HFFc6 (cell line): ENCODE results near the gene SPRED2. TPM values are rescaled to one million over a fixed set of nuclear protein-coding genes. Genes with fewer than 3 reads are reported as not detected.
A peak's percentile ranks its signal among the peaks of the same experiment; 100 is the strongest.

Source experiments
- DNase-seq: peaks from one replicate; pipeline ENCODE4 v3.0.0-alpha.2; 2018
- H3K27ac Mint-ChIP-seq: 2 replicates; pipeline ENCODE4 v1.8.0; 2020; ENCODE audit warnings: mild to moderate bottlenecking, mixed read lengths
- H3K27me3 Mint-ChIP-seq: 2 replicates; pipeline ENCODE4 v1.8.0; 2021; ENCODE audit warnings: mild to moderate bottlenecking, moderate library complexity, mixed read lengths; ENCODE audit not compliant: insufficient read depth
- H3K36me3 Mint-ChIP-seq: 2 replicates; pipeline ENCODE4 v1.8.0; 2021; ENCODE audit warnings: low read depth, mixed read lengths
- H3K4me1 Mint-ChIP-seq: 2 replicates; pipeline ENCODE4 v1.8.0; 2020; ENCODE audit warnings: low read depth, mixed read lengths
- H3K4me3 Mint-ChIP-seq: 2 replicates; pipeline ENCODE4 v1.8.0; 2020; ENCODE audit warnings: mild to moderate bottlenecking, moderate library complexity, mixed read lengths
- H3K9me3 Mint-ChIP-seq: 2 replicates; pipeline ENCODE4 v1.8.0; 2020; ENCODE audit warnings: mild to moderate bottlenecking, mixed read lengths
- total RNA-seq, 6 experiments: library from RNA; stranded (reverse); fragmentation: NEBNext Ultra II Directional; extraction: Animal tissue kit (Norgen Biotek cat#: 25700); gene quantifications; 2 replicates in 1 of 6; 3 replicates in 5 of 6; pipeline ENCODE4 v1.2.3, GENCODE V29; 2021
- TF ChIP-seq, protein P1 (sequence below): fragments of 200-600 bp; sonication (generic); IDR thresholded peaks from 2 replicates; pipeline ENCODE4 v1.5.0; 2021; ENCODE audit warnings: antibody characterized with exemption, mild to moderate bottlenecking

The SPRED2 gene
- total RNA-seq, 6 experiments from 2014 or later, result 28.7 to 38.5 (median 33.3) TPM

DNA sequence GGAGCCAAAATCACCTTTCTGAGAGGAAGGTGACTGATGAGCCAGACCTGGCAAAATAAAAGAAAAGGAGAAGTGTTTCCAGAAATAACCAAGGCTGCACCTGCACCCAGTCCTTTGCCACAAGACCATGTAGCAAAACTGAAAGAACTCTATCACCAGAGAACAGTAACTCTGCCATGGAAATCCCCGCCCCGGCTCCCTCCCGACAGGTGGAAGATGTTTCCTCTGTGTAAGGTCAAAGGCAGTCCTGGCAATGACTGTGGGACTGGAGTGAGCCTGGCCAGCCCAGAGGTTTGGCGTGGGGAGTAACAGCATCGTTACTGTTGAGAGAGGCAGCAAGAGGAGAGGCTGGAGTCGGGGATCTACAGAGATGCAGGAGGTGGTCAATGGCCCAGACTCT lies 42.3 kb downstream of the SPRED2 start:
- Mint-ChIP-seq H3K36me3 (no peaks in the 10 kb centered on the region), H3K27me3 (peaks cover 2% of the 10 kb centered on the region), H3K9me3 (no peaks in the 10 kb centered on the region), H3K4me3 (no peak overlapping the region), H3K27ac (no peak overlapping the region), H3K4me1 (peaks cover 83% of the 10 kb centered on the region)
- no peak for DNase-seq
- TF ChIP-seq, protein P1, sequence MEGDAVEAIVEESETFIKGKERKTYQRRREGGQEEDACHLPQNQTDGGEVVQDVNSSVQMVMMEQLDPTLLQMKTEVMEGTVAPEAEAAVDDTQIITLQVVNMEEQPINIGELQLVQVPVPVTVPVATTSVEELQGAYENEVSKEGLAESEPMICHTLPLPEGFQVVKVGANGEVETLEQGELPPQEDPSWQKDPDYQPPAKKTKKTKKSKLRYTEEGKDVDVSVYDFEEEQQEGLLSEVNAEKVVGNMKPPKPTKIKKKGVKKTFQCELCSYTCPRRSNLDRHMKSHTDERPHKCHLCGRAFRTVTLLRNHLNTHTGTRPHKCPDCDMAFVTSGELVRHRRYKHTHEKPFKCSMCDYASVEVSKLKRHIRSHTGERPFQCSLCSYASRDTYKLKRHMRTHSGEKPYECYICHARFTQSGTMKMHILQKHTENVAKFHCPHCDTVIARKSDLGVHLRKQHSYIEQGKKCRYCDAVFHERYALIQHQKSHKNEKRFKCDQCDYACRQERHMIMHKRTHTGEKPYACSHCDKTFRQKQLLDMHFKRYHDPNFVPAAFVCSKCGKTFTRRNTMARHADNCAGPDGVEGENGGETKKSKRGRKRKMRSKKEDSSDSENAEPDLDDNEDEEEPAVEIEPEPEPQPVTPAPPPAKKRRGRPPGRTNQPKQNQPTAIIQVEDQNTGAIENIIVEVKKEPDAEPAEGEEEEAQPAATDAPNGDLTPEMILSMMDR, result no peak

- Mint-ChIP-seq H3K27ac (no peak overlapping the region), H3K27me3 (peaks cover 2% of the 10 kb centered on the region), H3K9me3 (no peaks in the 10 kb centered on the region), H3K36me3 (no peaks in the 10 kb centered on the region), H3K4me3 (no peak overlapping the region), H3K4me1 (peaks cover 83% of the 10 kb centered on the region)
- no peak for DNase-seq
- TF ChIP-seq, protein P1, result no peak
Observed at GRCh38 chr2:65389476-65389875, 42.9 kb downstream of the SPRED2 start.

DNA sequence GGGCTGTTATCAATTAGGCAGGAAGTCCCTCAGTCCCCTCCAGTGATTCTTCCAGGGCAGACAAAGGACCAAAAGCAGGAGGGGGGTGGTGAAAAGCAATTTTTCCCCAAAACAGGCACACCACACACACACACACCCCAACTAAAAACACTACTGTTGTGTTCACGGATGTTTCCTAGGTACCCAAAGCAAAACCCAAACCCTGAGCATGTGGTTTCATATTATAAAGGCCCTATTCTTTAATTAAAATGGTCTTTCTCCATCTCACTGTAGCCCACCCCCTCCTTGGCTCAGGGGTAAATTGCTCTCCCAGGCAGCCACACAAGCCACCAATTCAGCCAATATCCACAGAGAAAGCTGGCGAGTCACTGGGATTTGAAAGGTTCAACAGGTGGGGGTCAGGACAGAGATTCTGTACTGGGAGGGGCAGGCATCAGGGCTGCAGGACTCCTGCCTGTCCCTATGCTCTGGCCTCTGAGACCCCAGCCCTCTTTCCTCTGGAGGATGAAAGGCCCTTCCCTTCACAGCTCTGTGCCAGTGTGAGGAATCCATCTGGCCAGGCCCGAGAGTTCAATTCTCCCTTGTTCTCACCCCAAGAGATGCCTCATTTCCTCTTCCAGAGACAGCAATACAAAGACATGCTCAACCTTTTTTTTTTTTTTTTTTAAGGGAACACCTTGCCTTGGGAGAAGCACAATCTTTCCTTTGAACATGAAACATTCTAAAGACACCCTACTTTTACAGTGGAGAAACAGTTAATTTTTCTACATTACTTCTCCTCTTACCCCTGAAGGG lies 43.6 kb downstream of the SPRED2 start:
- Mint-ChIP-seq H3K27me3 (peaks cover 2% of the 10 kb centered on the region), H3K4me1 (peaks cover 83% of the 10 kb centered on the region), H3K27ac (no peak overlapping the region), H3K4me3 (no peak overlapping the region), H3K9me3 (no peaks in the 10 kb centered on the region), H3K36me3 (no peaks in the 10 kb centered on the region)
- no peak for DNase-seq
- TF ChIP-seq, protein P1, result no peak

- TF ChIP-seq, protein P1, result no peak
- H3K4me1 Mint-ChIP-seq, result peaks cover 83% of the 10 kb centered on the region
- no peak overlapping the region for H3K4me3 Mint-ChIP-seq
- peaks cover 2% of the 10 kb centered on the region for H3K27me3 Mint-ChIP-seq
- no peaks in the 10 kb centered on the region for H3K36me3 Mint-ChIP-seq
- no peak for DNase-seq
- H3K27ac Mint-ChIP-seq, result no peak overlapping the region
- H3K9me3 Mint-ChIP-seq, result no peaks in the 10 kb centered on the region
Observed at GRCh38 chr2:65388051-65388531, 44.3 kb downstream of the SPRED2 start.

DNA sequence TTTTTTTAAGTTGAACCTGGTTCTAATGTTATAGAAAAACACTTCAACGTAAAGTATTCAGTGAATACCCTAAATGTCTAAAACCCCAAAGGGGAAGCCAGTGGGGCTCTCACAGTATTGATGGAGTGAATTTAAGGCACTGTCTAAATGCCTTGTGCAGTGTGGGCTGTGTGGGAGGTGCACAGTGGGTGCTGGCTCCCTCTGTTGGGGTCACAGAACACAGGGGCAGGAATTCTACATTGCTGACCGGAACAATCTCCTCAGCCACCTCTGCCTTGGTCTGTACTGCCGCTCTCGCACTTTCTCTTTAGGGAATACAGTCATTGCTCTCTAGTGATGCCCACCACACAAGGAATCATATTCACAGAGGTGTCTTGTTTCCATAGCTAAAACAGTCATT lies 45.4 kb downstream of the SPRED2 start:
- no peak for DNase-seq
- H3K27ac Mint-ChIP-seq, result no peak overlapping the region
- no peaks in the 10 kb centered on the region for H3K36me3 Mint-ChIP-seq
- H3K4me1 Mint-ChIP-seq, result peaks cover 85% of the 10 kb centered on the region
- TF ChIP-seq, protein P1, result peak; percentile 12; the same call in 1 of the 2 replicates
- H3K27me3 Mint-ChIP-seq, result peaks cover 3% of the 10 kb centered on the region
- no peak overlapping the region for H3K4me3 Mint-ChIP-seq
- no peaks in the 10 kb centered on the region for H3K9me3 Mint-ChIP-seq
